ENCODE measurements around the gene NRDC. TPM values are rescaled to one million over a fixed set of nuclear protein-coding genes. Genes with fewer than 3 reads are reported as not detected.

NRDC gene
- total and polyA plus RNA-seq, 2 experiments from 2014 or later: 51.3 to 113 TPM

- DNase-seq (ENCODE audit: low read depth in 1 of 2, low spot score in 1 of 2): no peak
- Histone ChIP-seq H3K9me3 (ENCODE audit: low read depth) (no peaks in the 10 kb centered on the region), H3K4me3 (no peak overlapping the region), H3K36me3 (peaks cover 5% of the 10 kb centered on the region), H3K27ac (no peak overlapping the region), H3K4me1 (ENCODE audit: low read depth) (peaks cover 6% of the 10 kb centered on the region), H3K27me3 (no peaks in the 10 kb centered on the region)
- no peak for TF ChIP-seq CTCF (IDR thresholded peaks at IDR 0.05; ENCODE audit: low read depth, low read length)
These were observed 7.8 kb downstream of the NRDC start for GRCh38 chr1:51870603-51871350.

GRCh38 chr1:51867479-51868232 lies 10.9 kb downstream of the NRDC start:
- TF ChIP-seq CTCF (IDR thresholded peaks at IDR 0.05; ENCODE audit: low read depth, low read length): no peak
- DNase-seq (ENCODE audit: low read depth in 1 of 2, low spot score in 1 of 2): no peak
- peaks cover 6% of the 10 kb centered on the region for H3K4me1 ChIP-seq (ENCODE audit: low read depth)
- no peak overlapping the region for H3K27ac ChIP-seq
- H3K36me3 ChIP-seq: peaks cover under 1% of the 10 kb centered on the region
- no peaks in the 10 kb centered on the region for H3K9me3 ChIP-seq (ENCODE audit: low read depth)
- no peaks in the 10 kb centered on the region for H3K27me3 ChIP-seq
- no peak overlapping the region for H3K4me3 ChIP-seq

GRCh38 chr1:51863384-51863783 lies 15.1 kb downstream of the NRDC start:
- H3K4me1 ChIP-seq (ENCODE audit: low read depth): peaks cover 6% of the 10 kb centered on the region
- TF ChIP-seq CTCF (IDR thresholded peaks at IDR 0.05; ENCODE audit: low read depth, low read length): no peak
- H3K4me3 ChIP-seq: no peak overlapping the region
- H3K36me3 ChIP-seq: no peaks in the 10 kb centered on the region
- no peaks in the 10 kb centered on the region for H3K27me3 ChIP-seq
- H3K9me3 ChIP-seq (ENCODE audit: low read depth): no peaks in the 10 kb centered on the region
- DNase-seq (ENCODE audit: low read depth in 1 of 2, low spot score in 1 of 2): no peak
- no peak overlapping the region for H3K27ac ChIP-seq

- H3K36me3 ChIP-seq: no peaks in the 10 kb centered on the region
- no peaks in the 10 kb centered on the region for H3K9me3 ChIP-seq (ENCODE audit: low read depth)
- TF ChIP-seq CTCF (IDR thresholded peaks at IDR 0.05; ENCODE audit: low read depth, low read length): no peak
- no peak overlapping the region for H3K4me3 ChIP-seq
- no peak for DNase-seq (ENCODE audit: low read depth in 1 of 2, low spot score in 1 of 2)
- H3K27ac ChIP-seq: no peak overlapping the region
- H3K27me3 ChIP-seq: no peaks in the 10 kb centered on the region
- no peaks in the 10 kb centered on the region for H3K4me1 ChIP-seq (ENCODE audit: low read depth)
These were observed 16.9 kb downstream of the NRDC start for GRCh38 chr1:51861669-51862068.

GRCh38 chr1:51859735-51860134 lies 18.8 kb downstream of the NRDC start:
- Histone ChIP-seq H3K27ac (no peak overlapping the region), H3K36me3 (no peaks in the 10 kb centered on the region), H3K27me3 (no peaks in the 10 kb centered on the region), H3K4me1 (ENCODE audit: low read depth) (no peaks in the 10 kb centered on the region), H3K9me3 (ENCODE audit: low read depth) (no peaks in the 10 kb centered on the region), H3K4me3 (no peak overlapping the region)
- DNase-seq (ENCODE audit: low read depth in 1 of 2, low spot score in 1 of 2): no peak
- TF ChIP-seq CTCF (IDR thresholded peaks at IDR 0.05; ENCODE audit: low read depth, low read length): no peak

Measured in cardiac muscle cell (in vitro differentiated cells and primary cell).